GM21723 (cell line): Measurements from ENCODE around the gene HTT.

Source experiments
- ATAC-seq: cut with Tn5 transposase; IDR thresholded peaks from one replicate; pipeline ENCODE4 v1.9.1; 2021; ENCODE audit warnings: mild to moderate bottlenecking, moderate library complexity; ENCODE audit not compliant: unreplicated experiment

Gene HTT

DNA sequence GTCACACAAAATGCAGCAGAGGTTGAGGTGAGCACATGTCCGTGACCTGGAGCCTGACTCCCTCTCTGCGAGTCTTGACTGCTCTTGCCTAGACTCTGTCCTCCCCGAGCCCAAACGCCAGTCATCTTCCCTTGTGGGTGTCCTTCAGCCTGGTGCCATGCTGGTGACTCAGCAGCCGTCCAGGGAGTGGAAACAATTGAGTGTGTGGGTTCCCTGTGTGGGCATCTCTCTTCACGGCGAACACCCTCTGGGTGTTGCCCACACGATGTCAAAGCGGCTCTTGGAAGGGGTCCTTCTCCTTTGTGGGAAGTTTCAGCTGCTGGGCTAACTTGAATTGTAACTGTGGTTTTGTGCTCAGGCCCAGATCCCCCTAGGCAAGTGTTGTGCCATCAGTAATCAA, 157.0 kb downstream of the HTT start:
- ATAC-seq: no peak

DNA sequence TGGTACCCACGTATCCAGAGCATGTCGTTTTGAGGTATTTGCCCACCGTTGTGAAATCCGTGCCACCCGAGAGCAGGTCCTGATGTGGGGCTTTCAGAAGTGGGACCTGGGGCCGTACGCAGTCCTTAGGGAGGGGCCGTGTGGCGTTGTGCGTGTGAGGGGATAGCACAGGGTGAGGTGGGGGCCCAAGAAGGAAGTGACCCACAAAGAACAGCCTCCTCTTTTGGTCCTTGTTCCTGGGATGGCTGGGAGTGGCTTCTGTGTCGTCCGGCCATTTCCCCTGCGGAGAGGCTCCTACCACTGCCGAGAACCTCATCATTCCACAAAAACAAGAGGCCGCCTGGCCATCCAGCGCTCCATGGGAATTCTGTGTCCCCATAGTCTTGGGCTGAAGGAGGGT, 157.5 kb downstream of the HTT start:
- ATAC-seq: no peak

DNA sequence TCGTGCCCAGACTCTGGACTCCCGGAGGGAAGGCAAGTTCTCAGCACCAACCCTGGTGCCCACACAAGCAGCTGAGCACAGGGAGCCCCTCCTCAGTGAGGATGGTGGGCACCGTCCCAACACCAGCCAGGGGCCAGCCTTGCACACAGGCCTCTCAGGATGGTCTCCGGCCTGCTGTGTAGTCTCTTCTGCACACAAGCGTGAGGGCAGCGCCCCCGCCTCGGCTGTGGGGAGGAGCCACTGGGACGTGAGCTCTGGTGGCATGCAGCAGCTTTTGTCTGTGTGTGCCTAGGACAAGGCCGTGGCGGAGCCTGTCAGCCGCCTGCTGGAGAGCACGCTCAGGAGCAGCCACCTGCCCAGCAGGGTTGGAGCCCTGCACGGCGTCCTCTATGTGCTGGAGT, 158.4 kb downstream of the HTT start:
- no peak for ATAC-seq

DNA sequence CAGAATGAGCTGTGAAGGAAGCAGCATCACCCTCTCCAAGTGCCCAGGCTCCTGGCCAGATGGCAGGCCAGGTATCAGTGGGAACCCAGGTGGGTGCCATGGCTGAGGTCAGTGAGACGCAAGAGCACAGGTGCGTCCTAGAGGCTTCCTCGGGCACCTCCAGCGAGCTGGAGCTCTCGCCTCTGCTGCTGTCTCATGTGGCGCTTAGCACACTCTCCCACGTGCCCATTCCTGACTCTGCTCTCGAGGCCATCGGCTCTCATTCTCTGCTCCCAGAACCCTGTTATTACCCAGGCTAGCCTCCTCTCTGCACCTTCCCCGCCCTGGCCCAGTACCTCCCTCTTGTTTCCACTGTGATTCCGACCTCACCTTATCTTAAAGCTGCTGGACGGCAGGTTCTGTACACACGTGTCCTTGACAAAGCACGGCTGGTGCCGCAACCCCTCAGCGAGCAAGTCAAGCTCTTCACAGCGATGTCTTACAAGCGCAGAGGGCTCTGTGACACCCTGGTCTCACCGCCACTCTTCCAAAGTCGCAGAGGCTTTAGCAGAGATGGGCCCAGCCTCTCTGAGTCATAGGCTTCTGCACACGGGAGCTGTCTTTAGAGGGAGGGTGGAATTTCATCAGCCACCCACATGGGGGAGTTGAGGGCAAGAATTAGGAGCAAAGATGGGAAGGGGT, 159.1 kb downstream of the HTT start:
- no peak for ATAC-seq

DNA sequence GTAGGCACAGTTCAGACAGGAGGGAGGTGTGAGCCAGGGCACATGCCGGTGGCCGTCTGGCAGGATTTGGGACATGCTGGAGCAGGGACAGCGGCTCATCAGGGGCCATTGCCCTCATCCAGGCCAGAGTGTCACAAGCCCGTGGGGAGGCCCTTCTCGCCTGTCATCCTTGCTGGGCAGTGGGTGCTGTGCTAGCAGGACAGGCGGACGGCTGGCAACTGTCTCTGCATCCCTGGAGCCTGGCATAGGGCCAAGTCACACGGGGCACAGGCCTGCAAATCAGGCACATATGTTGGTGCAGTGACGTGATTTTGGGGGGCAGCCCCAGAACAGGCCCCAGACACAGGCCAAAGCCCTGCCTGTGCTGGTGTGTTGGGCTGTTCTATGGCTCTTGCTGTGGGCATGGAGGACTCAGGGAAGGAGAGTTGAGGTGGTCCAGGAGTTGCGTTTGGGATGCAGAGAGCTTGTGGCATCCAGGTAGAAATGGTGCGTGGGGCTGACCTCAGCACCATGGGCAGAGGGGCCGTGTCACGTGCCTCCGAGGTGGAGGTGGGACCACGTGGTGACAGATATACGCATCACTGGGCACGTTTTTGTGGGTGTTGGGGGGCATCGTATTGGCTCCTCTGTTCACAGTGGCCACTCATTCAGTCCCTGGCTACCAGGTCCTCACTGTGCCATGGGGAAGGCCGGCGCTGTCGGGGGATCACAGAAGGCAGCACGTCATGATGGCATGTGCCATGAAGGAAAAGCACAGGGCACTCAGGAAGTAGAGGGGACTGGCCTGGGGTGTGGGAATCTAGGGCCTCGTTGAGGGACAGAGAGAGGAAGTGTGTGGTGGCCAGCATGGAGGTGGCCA, 159.9 kb downstream of the HTT start:
- no peak for ATAC-seq

GRCh38 chr4:3235030-3235345, 160.5 kb downstream of the HTT start:
- ATAC-seq: no peak

DNA sequence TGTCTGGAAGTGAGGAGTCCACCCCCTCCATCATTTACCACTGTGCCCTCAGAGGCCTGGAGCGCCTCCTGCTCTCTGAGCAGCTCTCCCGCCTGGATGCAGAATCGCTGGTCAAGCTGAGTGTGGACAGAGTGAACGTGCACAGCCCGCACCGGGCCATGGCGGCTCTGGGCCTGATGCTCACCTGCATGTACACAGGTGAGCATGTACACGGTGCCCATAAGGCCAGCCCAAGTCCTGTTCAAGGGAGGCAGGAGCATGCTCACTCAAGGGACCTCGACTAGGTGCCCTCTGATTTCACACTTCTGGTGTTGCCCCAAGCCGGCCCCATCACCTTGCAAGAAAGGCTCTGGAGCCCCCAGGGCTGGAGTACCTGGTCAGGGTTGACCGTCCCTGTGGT, 161.1 kb downstream of the HTT start:
- ATAC-seq: no peak

DNA sequence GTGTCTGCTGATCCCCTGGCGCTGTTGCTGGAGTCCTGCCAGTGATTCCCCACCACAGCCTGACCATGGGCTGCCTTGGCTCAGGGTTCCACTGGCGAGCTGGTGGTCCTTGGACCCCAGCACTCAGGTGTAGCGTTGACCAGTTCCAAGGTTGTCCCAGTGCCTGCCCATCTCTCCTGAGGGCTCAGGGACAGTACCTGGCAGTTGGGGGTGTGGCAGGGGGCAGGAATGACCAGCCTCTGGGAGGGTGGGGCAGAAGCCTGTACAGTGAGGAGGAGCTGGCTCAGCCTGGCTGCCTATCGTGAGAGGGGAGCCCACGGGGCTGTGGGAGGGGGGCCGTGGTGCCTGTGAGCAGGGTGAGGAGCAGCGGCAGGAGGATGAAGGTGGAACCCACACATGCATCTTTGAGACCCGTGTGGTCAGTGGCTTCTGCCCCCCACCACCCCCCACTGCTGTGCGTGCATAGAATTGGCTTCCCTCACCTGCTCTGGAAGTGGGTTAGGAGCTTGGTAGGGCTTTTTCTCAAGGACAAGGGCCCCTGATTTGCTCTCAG, 161.9 kb downstream of the HTT start:
- ATAC-seq: no peak

DNA sequence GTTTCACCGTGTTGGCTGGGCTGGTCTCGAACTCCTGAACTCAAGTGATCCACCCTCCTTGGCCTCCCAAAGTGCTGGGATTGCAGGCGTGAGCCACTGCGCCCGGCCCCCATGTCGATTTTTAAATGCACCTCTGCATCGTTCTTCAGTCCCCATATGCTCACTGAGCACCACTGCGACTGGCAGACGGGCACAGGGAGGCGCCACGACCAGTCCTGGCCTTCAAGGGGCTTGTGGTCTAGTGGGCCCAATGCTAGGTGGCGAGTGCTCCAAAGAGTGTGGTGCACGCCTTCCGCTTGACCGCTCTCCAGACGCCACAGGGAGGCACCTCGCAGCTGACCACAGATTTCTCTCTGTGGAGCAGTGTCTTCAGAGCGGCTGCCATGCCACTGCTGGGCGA, 162.8 kb downstream of the HTT start:
- no peak for ATAC-seq

DNA sequence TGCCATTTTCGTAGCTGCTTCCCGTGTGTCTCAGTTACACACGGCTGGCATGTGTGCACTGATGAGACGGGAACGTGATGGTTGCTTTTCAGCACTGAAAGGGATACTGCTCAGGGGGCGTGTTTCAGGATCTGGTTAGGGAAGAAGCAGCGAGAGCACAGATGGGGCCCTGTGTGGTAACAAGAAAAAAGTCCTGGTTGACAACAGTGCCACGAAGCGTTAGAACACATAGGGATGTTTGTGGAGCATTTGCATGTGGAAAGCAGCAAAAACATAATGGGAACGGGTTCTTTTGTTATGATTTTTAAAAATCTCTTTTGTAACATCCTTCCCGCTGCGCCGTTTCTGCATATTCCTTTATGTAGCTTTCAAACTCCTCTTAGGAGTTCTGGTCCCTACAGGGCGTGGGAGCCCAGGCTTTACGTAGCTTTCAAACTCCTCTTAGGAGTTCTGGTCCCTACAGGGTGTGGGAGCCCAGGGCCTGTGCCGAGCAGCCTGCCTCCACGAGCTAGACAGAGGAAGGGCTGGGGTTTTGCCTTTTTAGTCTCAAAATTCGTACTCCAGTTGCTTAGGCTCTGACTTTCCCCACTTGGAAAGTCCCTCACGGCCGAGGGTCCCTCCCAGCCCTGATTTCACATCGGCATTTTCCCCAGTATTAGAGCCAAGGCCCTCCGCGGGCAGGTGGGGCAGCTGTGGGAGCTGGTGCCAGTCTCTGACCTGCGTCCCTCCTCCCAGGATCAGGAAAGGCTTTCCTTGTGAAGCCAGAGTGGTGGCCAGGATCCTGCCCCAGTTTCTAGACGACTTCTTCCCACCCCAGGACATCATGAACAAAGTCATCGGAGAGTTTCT, 163.5 kb downstream of the HTT start:
- ATAC-seq: no peak

- no peak for ATAC-seq
Observed at GRCh38 chr4:3238721-3239120, 164.2 kb downstream of the HTT start.

GRCh38 chr4:3239303-3239702, 164.8 kb downstream of the HTT start:
- no peak for ATAC-seq

- no peak for ATAC-seq
Observed at GRCh38 chr4:3239998-3240920, 165.8 kb downstream of the HTT start.

DNA sequence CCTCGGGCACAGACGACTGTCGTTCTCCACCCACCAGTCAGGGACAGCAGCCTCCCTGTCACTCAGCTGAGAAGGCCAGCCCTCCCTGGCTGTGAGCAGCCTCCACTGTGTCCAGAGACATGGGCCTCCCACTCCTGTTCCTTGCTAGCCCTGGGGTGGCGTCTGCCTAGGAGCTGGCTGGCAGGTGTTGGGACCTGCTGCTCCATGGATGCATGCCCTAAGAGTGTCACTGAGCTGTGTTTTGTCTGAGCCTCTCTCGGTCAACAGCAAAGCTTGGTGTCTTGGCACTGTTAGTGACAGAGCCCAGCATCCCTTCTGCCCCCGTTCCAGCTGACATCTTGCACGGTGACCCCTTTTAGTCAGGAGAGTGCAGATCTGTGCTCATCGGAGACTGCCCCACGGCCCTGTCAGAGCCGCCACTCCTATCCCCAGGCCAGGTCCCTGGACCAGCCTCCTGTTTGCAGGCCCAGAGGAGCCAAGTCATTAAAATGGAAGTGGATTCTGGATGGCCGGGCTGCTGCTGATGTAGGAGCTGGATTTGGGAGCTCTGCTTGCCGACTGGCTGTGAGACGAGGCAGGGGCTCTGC, 166.5 kb downstream of the HTT start:
- ATAC-seq: no peak

DNA sequence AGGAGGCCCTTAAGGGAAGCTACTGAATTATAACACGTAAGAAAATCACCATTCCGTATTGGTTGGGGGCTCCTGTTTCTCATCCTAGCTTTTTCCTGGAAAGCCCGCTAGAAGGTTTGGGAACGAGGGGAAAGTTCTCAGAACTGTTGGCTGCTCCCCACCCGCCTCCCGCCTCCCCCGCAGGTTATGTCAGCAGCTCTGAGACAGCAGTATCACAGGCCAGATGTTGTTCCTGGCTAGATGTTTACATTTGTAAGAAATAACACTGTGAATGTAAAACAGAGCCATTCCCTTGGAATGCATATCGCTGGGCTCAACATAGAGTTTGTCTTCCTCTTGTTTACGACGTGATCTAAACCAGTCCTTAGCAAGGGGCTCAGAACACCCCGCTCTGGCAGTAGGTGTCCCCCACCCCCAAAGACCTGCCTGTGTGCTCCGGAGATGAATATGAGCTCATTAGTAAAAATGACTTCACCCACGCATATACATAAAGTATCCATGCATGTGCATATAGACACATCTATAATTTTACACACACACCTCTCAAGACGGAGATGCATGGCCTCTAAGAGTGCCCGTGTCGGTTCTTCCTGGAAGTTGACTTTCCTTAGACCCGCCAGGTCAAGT, 167.5 kb downstream of the HTT start:
- ATAC-seq: no peak

DNA sequence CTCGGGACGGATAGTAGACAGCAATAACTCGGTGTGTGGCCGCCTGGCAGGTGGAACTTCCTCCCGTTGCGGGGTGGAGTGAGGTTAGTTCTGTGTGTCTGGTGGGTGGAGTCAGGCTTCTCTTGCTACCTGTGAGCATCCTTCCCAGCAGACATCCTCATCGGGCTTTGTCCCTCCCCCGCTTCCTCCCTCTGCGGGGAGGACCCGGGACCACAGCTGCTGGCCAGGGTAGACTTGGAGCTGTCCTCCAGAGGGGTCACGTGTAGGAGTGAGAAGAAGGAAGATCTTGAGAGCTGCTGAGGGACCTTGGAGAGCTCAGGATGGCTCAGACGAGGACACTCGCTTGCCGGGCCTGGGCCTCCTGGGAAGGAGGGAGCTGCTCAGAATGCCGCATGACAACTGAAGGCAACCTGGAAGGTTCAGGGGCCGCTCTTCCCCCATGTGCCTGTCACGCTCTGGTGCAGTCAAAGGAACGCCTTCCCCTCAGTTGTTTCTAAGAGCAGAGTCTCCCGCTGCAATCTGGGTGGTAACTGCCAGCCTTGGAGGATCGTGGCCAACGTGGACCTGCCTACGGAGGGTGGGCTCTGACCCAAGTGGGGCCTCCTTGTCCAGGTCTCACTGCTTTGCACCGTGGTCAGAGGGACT, 168.8 kb downstream of the HTT start:
- no peak for ATAC-seq

- no peak for ATAC-seq
Observed at GRCh38 chr4:3244002-3244401, 169.5 kb downstream of the HTT start.

- no peak for ATAC-seq
Observed at GRCh38 chr4:3244747-3245146, 170.3 kb downstream of the HTT start.

- no peak for ATAC-seq
Observed at GRCh38 chr4:3245676-3246075, 171.2 kb downstream of the HTT start.
